Spinal cord (tissue), 10 donors: Measurements from ENCODE around the gene ESRRB. TPM values are rescaled to one million over a fixed set of nuclear protein-coding genes. Genes with fewer than 3 reads are reported as not detected.

Source experiments
- DNase-seq, 6 donors: peaks; one replicate each; pipeline versions ENCODE4 v3.0.0 to v3.0.0-alpha.2; 2013 to 2015; ENCODE audit warnings: low spot score in 6 of 6, low read depth in 4 of 6
- H3K27ac ChIP-seq: one replicate; pipeline ENCODE4 v1.5.1; 2013; ENCODE audit warnings: low read depth, low read length, control low read depth
- H3K27me3 ChIP-seq: one replicate; pipeline ENCODE4 v1.6.1; 2013; ENCODE audit warnings: low read length; ENCODE audit not compliant: control insufficient read depth, insufficient read depth
- H3K36me3 ChIP-seq: one replicate; pipeline ENCODE4 v1.6.1; 2013; ENCODE audit warnings: low read length; ENCODE audit not compliant: control insufficient read depth, insufficient read depth
- H3K4me1 ChIP-seq: one replicate; pipeline ENCODE4 v1.6.1; 2013; ENCODE audit warnings: low read length; ENCODE audit not compliant: control insufficient read depth, insufficient read depth
- H3K4me3 ChIP-seq: one replicate; pipeline ENCODE4 v1.5.1; 2013; ENCODE audit warnings: low read depth, low read length, control low read depth
- H3K9me3 ChIP-seq: one replicate; pipeline ENCODE4 v1.6.1; 2013; ENCODE audit warnings: low read length; ENCODE audit not compliant: control insufficient read depth, insufficient read depth
- WGBS: methylation state at CpG from one replicate; pipeline ENCODE4 v1.1.5; 2013; ENCODE audit warnings: missing lambda C conversion rate; ENCODE audit not compliant: insufficient coverage; 5-methylcytosine and 5-hydroxymethylcytosine counted together
- polyA plus RNA-seq, 2 donors: library from polyadenylated mRNA; unstranded; fragments of 120-200 nt; gene quantifications; one replicate each; pipeline ENCODE4 v1.2.1, GENCODE V29; 2013; ENCODE audit not compliant: insufficient read length in 2 of 2
- total RNA-seq, 2 donors: library from RNA; depleted of rRNA in 1 of 2; stranded (reverse); fragments of 120-200 nt in 1 of 2; fragments of >200 nt in 1 of 2; gene quantifications; one replicate each; pipeline versions ENCODE4 v1.2.3 to v1.2.4, GENCODE V29; 2013 to 2014
- donor health status: healthy.

Gene ESRRB
- total and polyA plus RNA-seq, 4 donors: 0.99 to 5.6 (median 3.5) TPM

DNA sequence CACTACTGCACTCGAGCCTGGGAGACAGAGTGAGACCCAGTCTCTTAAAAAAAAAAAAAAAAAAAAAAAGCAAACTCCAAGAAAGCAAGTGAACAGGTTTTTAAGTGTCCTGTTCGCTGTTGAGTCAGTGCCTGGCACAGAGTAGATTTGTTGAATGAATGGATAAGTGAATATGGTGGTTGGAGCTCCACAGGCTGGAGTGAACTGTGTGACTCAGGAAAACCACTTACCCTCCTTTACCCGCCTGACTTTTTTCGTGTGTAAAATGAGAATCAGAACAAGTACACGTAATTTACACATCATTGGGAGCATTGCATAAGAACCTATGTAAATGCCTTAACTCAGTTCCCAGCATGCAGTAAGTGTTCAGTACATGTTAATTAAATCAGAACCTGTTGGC, 24.0 kb upstream of the ESRRB start:
- Histone ChIP-seq H3K27ac (no peak overlapping the region), H3K9me3 (no peaks in the 10 kb centered on the region), H3K4me3 (no peak overlapping the region), H3K27me3 (peaks cover 19% of the 10 kb centered on the region), H3K36me3 (no peaks in the 10 kb centered on the region), H3K4me1 (peaks cover 18% of the 10 kb centered on the region)
- 100% methylated on average over 2 of the region's 5 CpGs for WGBS
- DNase-seq: no peak

GRCh38 chr14:76352639-76353281, 23.2 kb upstream of the ESRRB start:
- under 1% methylated on average over 34 of the region's 40 CpGs for WGBS
- Histone ChIP-seq H3K9me3 (no peaks in the 10 kb centered on the region), H3K27me3 (peaks cover 19% of the 10 kb centered on the region), H3K4me3 (no peak overlapping the region), H3K4me1 (peaks cover 18% of the 10 kb centered on the region), H3K27ac (no peak overlapping the region), H3K36me3 (no peaks in the 10 kb centered on the region)
- DNase-seq: peak in 4 of 6 donors; percentile 36 to 85 (median 63)

GRCh38 chr14:76354310-76354709, 21.6 kb upstream of the ESRRB start:
- Histone ChIP-seq H3K36me3 (no peaks in the 10 kb centered on the region), H3K9me3 (no peaks in the 10 kb centered on the region), H3K27me3 (peaks cover 18% of the 10 kb centered on the region), H3K4me3 (no peak overlapping the region), H3K27ac (no peak overlapping the region), H3K4me1 (peaks cover 10% of the 10 kb centered on the region)
- no peak for DNase-seq
- WGBS: 100% methylated on average over 1 of the region's 4 CpGs

GRCh38 chr14:76355771-76356170, 20.2 kb upstream of the ESRRB start:
- Histone ChIP-seq H3K4me3 (no peak overlapping the region), H3K9me3 (no peaks in the 10 kb centered on the region), H3K36me3 (no peaks in the 10 kb centered on the region), H3K27me3 (peaks cover 13% of the 10 kb centered on the region), H3K27ac (no peak overlapping the region), H3K4me1 (peaks cover 9% of the 10 kb centered on the region)
- no peak for DNase-seq
- WGBS: no CpG with 5 or more reads among the region's 3 CpGs

DNA sequence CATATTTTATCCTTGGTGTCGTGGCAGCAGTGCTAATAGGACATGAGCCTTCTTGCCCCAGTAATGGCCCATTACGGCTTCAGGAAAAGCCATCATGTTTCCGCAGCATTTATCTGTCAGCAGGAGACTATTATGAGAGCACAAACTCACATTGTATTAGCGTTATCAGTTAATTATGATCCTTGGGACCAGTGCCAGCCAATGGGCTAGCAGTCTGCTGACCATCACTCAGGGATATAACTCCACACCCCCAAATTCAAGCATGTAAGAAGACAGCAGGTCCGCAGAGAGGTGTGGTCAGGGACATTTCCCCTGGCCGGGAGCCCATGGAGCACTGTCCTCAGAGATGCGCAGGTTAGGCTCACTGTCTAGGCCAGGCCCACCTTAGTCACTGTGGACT, 4.9 kb upstream of the ESRRB start:
- peaks cover 27% of the 10 kb centered on the region for H3K27me3 ChIP-seq
- no peak for DNase-seq
- peaks cover 4% of the 10 kb centered on the region for H3K4me1 ChIP-seq
- no peaks in the 10 kb centered on the region for H3K36me3 ChIP-seq
- no peak overlapping the region for H3K4me3 ChIP-seq
- no peaks in the 10 kb centered on the region for H3K9me3 ChIP-seq
- H3K27ac ChIP-seq: no peak overlapping the region
- 83% methylated on average over 7 of the region's 7 CpGs for WGBS

DNA sequence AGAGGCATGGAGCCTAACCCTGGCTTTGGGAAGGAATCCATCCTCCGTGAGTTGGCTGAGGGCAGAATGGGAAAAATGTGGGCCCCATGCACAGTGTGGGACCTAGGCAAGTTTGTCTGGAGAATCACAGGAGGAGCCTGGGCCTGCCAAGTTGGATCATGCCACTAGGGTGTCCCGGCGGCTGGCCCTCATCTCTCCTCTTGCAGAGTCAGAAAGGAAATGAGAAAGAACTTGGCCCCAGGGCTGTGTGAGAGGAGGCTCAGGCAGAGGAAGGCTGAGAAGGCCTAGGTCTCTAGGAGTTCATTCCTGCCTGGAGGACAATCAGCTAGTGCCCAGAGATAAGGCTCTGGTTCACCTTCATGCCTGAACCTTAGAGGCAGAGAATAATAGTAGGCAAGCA, 2.5 kb upstream of the ESRRB start:
- Histone ChIP-seq H3K9me3 (no peaks in the 10 kb centered on the region), H3K4me1 (peaks cover 21% of the 10 kb centered on the region), H3K36me3 (no peaks in the 10 kb centered on the region), H3K27ac (no peak overlapping the region), H3K4me3 (no peak overlapping the region), H3K27me3 (peaks cover 51% of the 10 kb centered on the region)
- no peak for DNase-seq
- WGBS: 79% methylated on average over 3 of the region's 3 CpGs

GRCh38 chr14:76375484-76375883, 453 bp upstream of the ESRRB start:
- H3K36me3 ChIP-seq: no peaks in the 10 kb centered on the region
- H3K9me3 ChIP-seq: no peaks in the 10 kb centered on the region
- DNase-seq: no peak
- H3K4me3 ChIP-seq: no peak overlapping the region
- peaks cover 70% of the 10 kb centered on the region for H3K27me3 ChIP-seq
- peaks cover 21% of the 10 kb centered on the region for H3K4me1 ChIP-seq
- WGBS: 61% methylated on average over 3 of the region's 7 CpGs
- no peak overlapping the region for H3K27ac ChIP-seq

- H3K4me3 ChIP-seq: peak overlapping the region; percentile 45
- no peaks in the 10 kb centered on the region for H3K36me3 ChIP-seq
- no peaks in the 10 kb centered on the region for H3K9me3 ChIP-seq
- WGBS: 2% methylated on average over 6 of the region's 16 CpGs
- no peak overlapping the region for H3K27ac ChIP-seq
- peaks cover 23% of the 10 kb centered on the region for H3K4me1 ChIP-seq
- DNase-seq: no peak
- H3K27me3 ChIP-seq: peaks cover 78% of the 10 kb centered on the region
Observed at GRCh38 chr14:76376409-76376877, 506 bp downstream of the ESRRB start.

GRCh38 chr14:76376878-76377734, 1.2 kb downstream of the ESRRB start:
- WGBS: under 1% methylated on average over 77 of the region's 80 CpGs
- no peak overlapping the region for H3K27ac ChIP-seq
- H3K4me3 ChIP-seq: peak overlapping the region; percentile 45
- no peaks in the 10 kb centered on the region for H3K36me3 ChIP-seq
- no peaks in the 10 kb centered on the region for H3K9me3 ChIP-seq
- DNase-seq: no peak
- peaks cover 80% of the 10 kb centered on the region for H3K27me3 ChIP-seq
- peaks cover 23% of the 10 kb centered on the region for H3K4me1 ChIP-seq

- WGBS: 0% methylated on average over 4 of the region's 5 CpGs
- DNase-seq: no peak
- Histone ChIP-seq H3K9me3 (no peaks in the 10 kb centered on the region), H3K36me3 (no peaks in the 10 kb centered on the region), H3K27me3 (peaks cover 81% of the 10 kb centered on the region), H3K4me3 (peak overlapping the region; percentile 16), H3K4me1 (peaks cover 23% of the 10 kb centered on the region), H3K27ac (no peak overlapping the region)
Observed at GRCh38 chr14:76377735-76378074, 1.8 kb downstream of the ESRRB start.
